IMR-90 (cell line): ENCODE measurements around the gene TMTC1. TPM values are rescaled to one million over a fixed set of nuclear protein-coding genes. Genes with fewer than 3 reads are reported as not detected.
A peak's percentile ranks its signal among the peaks of the same experiment; 100 is the strongest.

ENCODE experiments used
- ATAC-seq: fragments of 200-7000 bp; cut with Tn5 transposase; 2 replicates; pipeline ENCODE4 v1.9.1; 2020; ENCODE audit warnings: low read depth, mild to moderate bottlenecking, moderate library complexity
- BruUV-seq: library from RNA; stranded (reverse); fragments of 400-500 nt; replicated peaks from 2 replicates; lab custom pipeline; 2021; lab: Mats Ljungman, UMichigan
- CTCF ChIA-PET: fragments of 300-600 bp; formaldehyde crosslinking; extraction: SDS; loops from one replicate; lab custom pipeline; 2021; ENCODE audit warnings: antibody characterized with exemption; lab: Yijun Ruan, JAX
- POLR2A ChIA-PET: fragments of 300-600 bp; sonication (Branson Sonifier 250); formaldehyde crosslinking; loops from one replicate; lab custom pipeline; 2022; ENCODE audit warnings: antibody characterized with exemption; ENCODE audit not compliant: unreplicated experiment; lab: Charles Lee
- DNase-seq: peaks from one replicate; pipeline ENCODE4 v3.0.0; 2013
- H2AFZ ChIP-seq: replicated peaks from 2 replicates; pipeline ENCODE3; 2013; ENCODE audit warnings: low read length, mild to moderate bottlenecking; ENCODE audit not compliant: poor library complexity
- H2AK5ac ChIP-seq: 2 replicates; pipeline ENCODE4 v1.6.1; 2013; ENCODE audit warnings: low read depth, low read length, inconsistent platforms
- H2AK9ac ChIP-seq: replicated peaks from 2 replicates; pipeline ENCODE3; 2013; ENCODE audit warnings: mild to moderate bottlenecking, low read depth, low read length, moderate library complexity; ENCODE audit not compliant: poor library complexity
- H2BK120ac ChIP-seq: 2 replicates; pipeline ENCODE4 v1.6.1; 2013; ENCODE audit warnings: low read depth, low read length, inconsistent platforms
- H2BK15ac ChIP-seq: 3 replicates; pipeline ENCODE4 v1.6.1; 2013; ENCODE audit warnings: low read depth, low read length, inconsistent platforms
- H2BK20ac ChIP-seq: 2 replicates; pipeline ENCODE4 v1.6.1; 2013; ENCODE audit warnings: low read depth, mild to moderate bottlenecking, inconsistent platforms, low read length, moderate library complexity
- H2BK5ac ChIP-seq: 2 replicates; pipeline ENCODE4 v1.6.1; 2013; ENCODE audit warnings: mild to moderate bottlenecking, low read depth, low read length, inconsistent platforms; ENCODE audit not compliant: poor library complexity, severe bottlenecking
- H3K14ac ChIP-seq: replicated peaks from 2 replicates; pipeline ENCODE4 v1.6.1; 2013; ENCODE audit warnings: low read depth, low read length, inconsistent platforms
- H3K18ac ChIP-seq: 2 replicates; pipeline ENCODE4 v1.6.1; 2013; ENCODE audit warnings: low read depth, low read length, control low read depth
- H3K23ac ChIP-seq: 2 replicates; pipeline ENCODE4 v1.6.1; 2013; ENCODE audit warnings: low read depth, low read length, inconsistent platforms
- H3K27ac ChIP-seq: 2 replicates; pipeline ENCODE4 v1.5.1; 2013; ENCODE audit warnings: mild to moderate bottlenecking, control low read depth, low read length; ENCODE audit not compliant: insufficient read depth
- H3K27me3 ChIP-seq: 2 replicates; pipeline ENCODE4 v1.6.1; 2013; ENCODE audit warnings: low read length; ENCODE audit not compliant: control insufficient read depth, insufficient read depth
- H3K36me3 ChIP-seq: 2 replicates; pipeline ENCODE4 v1.6.1; 2013; ENCODE audit warnings: low read length, mixed read lengths; ENCODE audit not compliant: control insufficient read depth, insufficient read depth
- H3K4ac ChIP-seq: 2 replicates; pipeline ENCODE4 v1.6.1; 2013; ENCODE audit warnings: low read depth, low read length, inconsistent platforms
- H3K4me1 ChIP-seq: 2 replicates; pipeline ENCODE4 v1.6.1; 2013; ENCODE audit warnings: low read length, mixed read lengths; ENCODE audit not compliant: control insufficient read depth, insufficient read depth
- H3K4me2 ChIP-seq: 2 replicates; pipeline ENCODE4 v1.6.1; 2013; ENCODE audit warnings: low read depth, mild to moderate bottlenecking, control low read depth, low read length, moderate library complexity
- H3K4me3 ChIP-seq: 2 replicates; pipeline ENCODE4 v1.5.1; 2013; ENCODE audit warnings: low read depth, mild to moderate bottlenecking, control low read depth, low read length, moderate library complexity; ENCODE audit not compliant: insufficient read depth
- H3K56ac ChIP-seq: 2 replicates; pipeline ENCODE4 v1.6.1; 2013; ENCODE audit warnings: low read length, inconsistent platforms; ENCODE audit not compliant: insufficient read depth; ENCODE audit errors: extremely low read depth
- H3K79me1 ChIP-seq, 2 experiments: 2 replicates each; pipeline ENCODE4 v1.6.1; 2013; ENCODE audit warnings: low read length in 2 of 2, inconsistent platforms in 1 of 2, low read depth in 1 of 2
- H3K9ac ChIP-seq: 2 replicates; pipeline ENCODE4 v1.6.1; 2013; ENCODE audit warnings: low read depth, low read length, control low read depth
- H3K9me1 ChIP-seq: 2 replicates; pipeline ENCODE4 v1.6.1; 2013; ENCODE audit warnings: low read length, inconsistent platforms; ENCODE audit not compliant: insufficient read depth
- H3K9me3 ChIP-seq: 2 replicates; pipeline ENCODE4 v1.6.1; 2013; ENCODE audit warnings: low read length; ENCODE audit not compliant: control insufficient read depth, insufficient read depth
- H4K20me1 ChIP-seq: 2 replicates; pipeline ENCODE4 v1.6.1; 2013; ENCODE audit warnings: low read length, inconsistent platforms; ENCODE audit not compliant: insufficient read depth
- H4K5ac ChIP-seq: 2 replicates; pipeline ENCODE4 v1.6.1; 2013; ENCODE audit warnings: mild to moderate bottlenecking, low read depth, low read length, control low read depth
- H4K8ac ChIP-seq, 2 experiments: 2 replicates each; pipeline ENCODE4 v1.6.1; 2013; ENCODE audit warnings: low read depth in 2 of 2, low read length in 2 of 2, control low read depth in 1 of 2, inconsistent platforms in 1 of 2
- H4K91ac ChIP-seq: 2 replicates; pipeline ENCODE4 v1.6.1; 2013; ENCODE audit warnings: low read depth, low read length, inconsistent platforms; ENCODE audit not compliant: insufficient read depth
- CEBPB ChIP-seq: IDR thresholded peaks from 2 replicates; pipeline ENCODE4 v1.6.1; 2012; ENCODE audit warnings: low read depth, low read length, improper control_type of control experiment
- CHD1 ChIP-seq: IDR thresholded peaks from 2 replicates; pipeline ENCODE4 v1.6.1; 2012; ENCODE audit warnings: low read depth, low read length, improper control_type of control experiment
- CTCF ChIP-seq: conservative IDR thresholded peaks from 2 replicates; pipeline ENCODE4 v1.5.1; 2012; ENCODE audit warnings: mild to moderate bottlenecking, low read depth, low read length, improper control_type of control experiment
- MAFK ChIP-seq: IDR thresholded peaks from 2 replicates; pipeline ENCODE4 v1.6.1; 2012; ENCODE audit warnings: low read depth, low read length, improper control_type of control experiment
- MAZ ChIP-seq: IDR thresholded peaks from 2 replicates; pipeline ENCODE4 v1.6.1; 2012; ENCODE audit warnings: low read depth, mild to moderate bottlenecking, low read length, improper control_type of control experiment, moderate library complexity, borderline replicate concordance
- NFE2L2 ChIP-seq: fragments of 150-350 bp; IDR thresholded peaks from 2 replicates; pipeline ENCODE4 v1.6.1; 2016; ENCODE audit warnings: low read depth, mild to moderate bottlenecking, low read length
- POLR2A ChIP-seq: IDR thresholded peaks from 2 replicates; pipeline ENCODE4 v1.6.1; 2012; ENCODE audit warnings: mild to moderate bottlenecking, low read depth, low read length
- RCOR1 ChIP-seq: IDR thresholded peaks from 2 replicates; pipeline ENCODE4 v1.6.1; 2012; ENCODE audit warnings: mild to moderate bottlenecking, low read length, improper control_type of control experiment; ENCODE audit not compliant: insufficient replicate concordance
- RFX5 ChIP-seq: IDR thresholded peaks from 2 replicates; pipeline ENCODE4 v1.8.0; 2012; ENCODE audit warnings: low read depth, mild to moderate bottlenecking, low read length, moderate library complexity
- SMC3 ChIP-seq: fragments of 150-350 bp; IDR thresholded peaks from 2 replicates; pipeline ENCODE4 v1.6.1; 2016; ENCODE audit warnings: low read depth, mild to moderate bottlenecking, antibody characterized with exemption, low read length, moderate library complexity
- WGBS, 2 experiments: methylation state at CpG; one replicate each; pipeline versions ENCODE4 v1.1.5 to v1.1.7; 2013; ENCODE audit warnings: missing lambda C conversion rate in 2 of 2; ENCODE audit not compliant: insufficient read length in 1 of 2; ENCODE audit errors: extremely low coverage in 2 of 2; 5-methylcytosine and 5-hydroxymethylcytosine counted together
- dilution Hi-C: fragments of 300-500 bp; cut with HindIII; formaldehyde crosslinking; loops from one replicate; pipeline ENCODE4 v1.14.3; 2018; ENCODE audit warnings: low sequenced_read_pairs; ENCODE audit not compliant: unreplicated experiment
- in situ Hi-C: fragments of 300-500 bp; cut with MboI; formaldehyde crosslinking; loops from 3 replicates; pipeline ENCODE4 v1.14.3; 2019; ENCODE audit warnings: low sequenced_read_pairs, inconsistent platforms, mixed read lengths
- intact Hi-C: fragments of 100-400 bp; cut with micrococcal nuclease; formaldehyde crosslinking; loops from 2 replicates; pipeline ENCODE4 v1.10.0; 2022
- polyA plus RNA-seq, 3 experiments: library from polyadenylated mRNA; depleted of rRNA; stranded (reverse); fragments of >200 nt; gene quantifications; 2 replicates each; pipeline ENCODE4 v1.2.3, GENCODE V29; 2012; ENCODE audit warnings: low replicate concordance in 1 of 3
- total RNA-seq: library from RNA; depleted of rRNA; stranded (reverse); fragments of >200 nt; gene quantifications from 2 replicates; pipeline ENCODE4 v1.2.3, GENCODE V29; 2012
- TF ChIP-seq, protein P1 (sequence below): fragments of 150-350 bp; IDR thresholded peaks from 2 replicates; pipeline ENCODE4 v1.6.1; 2017; ENCODE audit warnings: mild to moderate bottlenecking, antibody characterized with exemption, low read length, low read depth
- TF ChIP-seq, protein P2 (sequence below): fragments of 150-350 bp; IDR thresholded peaks from 2 replicates; pipeline ENCODE4 v1.6.1; 2016; ENCODE audit warnings: low read depth, mild to moderate bottlenecking, low read length, moderate library complexity, borderline replicate concordance

TMTC1 gene
- total and polyA plus RNA-seq, 2 of the 4 experiments (the other 2 are of a cell fraction), result 12.5 to 36.4 TPM

GRCh38 chr12:29561664-29562071, 222.1 kb downstream of the TMTC1 start:
- Histone ChIP-seq H4K5ac (no peak overlapping the region), H3K4me2 (no peak overlapping the region), H3K79me1 (peaks cover 0 to 4% of the 10 kb centered on the region in 2 experiments; a peak in 1 of 4 replicates), H2BK15ac (no peak overlapping the region), H3K4me3 (no peak overlapping the region), H2BK120ac (peak overlapping the region; percentile 88; the same call in 1 of the 2 replicates), H2BK20ac (peak overlapping the region; percentile 58; the same call in 1 of the 2 replicates), H4K20me1 (no peaks in the 10 kb centered on the region), H3K9ac (no peak overlapping the region), H2AFZ (no peak overlapping the region), H2BK5ac (peak overlapping the region; percentile 56), H3K27ac (no peak overlapping the region), H3K9me1 (peaks cover 18% of the 10 kb centered on the region), H4K8ac (no peak overlapping the region; a peak in 1 of 4 replicates), H3K9me3 (no peaks in the 10 kb centered on the region), H2AK5ac (no peak overlapping the region), H3K36me3 (peaks cover 17% of the 10 kb centered on the region; the same call in 1 of the 2 replicates), H3K23ac (no peak overlapping the region), H3K18ac (no peak overlapping the region), H4K91ac (no peak overlapping the region), H3K4me1 (peaks cover 11% of the 10 kb centered on the region), H3K14ac (no peak overlapping the region), H2AK9ac (no peak overlapping the region), H3K4ac (no peak overlapping the region), H3K56ac (no peak overlapping the region), H3K27me3 (no peaks in the 10 kb centered on the region)
- ATAC-seq (peak; percentile 22; the same call in 1 of the 2 replicates), DNase-seq (no peak)
- BruUV-seq, result no TSS peak
- ChIA-PET CTCF (interaction anchor here (1.6 kb wide), 1 partner anchor 11 kb away, joined by 3 read pairs; no protein-coding TSS in a partner anchor), POLR2A (interaction anchor here (0.5 to 0.6 kb wide), 2 partner anchors 12 to 1241 kb away, joined by 3 read pairs; no protein-coding TSS in a partner anchor)
- in situ Hi-C loops (no loop called here), intact Hi-C loops (no loop called here), dilution Hi-C loops (no loop called here)
- TF ChIP-seq, protein P1, sequence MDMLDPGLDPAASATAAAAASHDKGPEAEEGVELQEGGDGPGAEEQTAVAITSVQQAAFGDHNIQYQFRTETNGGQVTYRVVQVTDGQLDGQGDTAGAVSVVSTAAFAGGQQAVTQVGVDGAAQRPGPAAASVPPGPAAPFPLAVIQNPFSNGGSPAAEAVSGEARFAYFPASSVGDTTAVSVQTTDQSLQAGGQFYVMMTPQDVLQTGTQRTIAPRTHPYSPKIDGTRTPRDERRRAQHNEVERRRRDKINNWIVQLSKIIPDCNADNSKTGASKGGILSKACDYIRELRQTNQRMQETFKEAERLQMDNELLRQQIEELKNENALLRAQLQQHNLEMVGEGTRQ, result no peak
- TF ChIP-seq, protein P2, sequence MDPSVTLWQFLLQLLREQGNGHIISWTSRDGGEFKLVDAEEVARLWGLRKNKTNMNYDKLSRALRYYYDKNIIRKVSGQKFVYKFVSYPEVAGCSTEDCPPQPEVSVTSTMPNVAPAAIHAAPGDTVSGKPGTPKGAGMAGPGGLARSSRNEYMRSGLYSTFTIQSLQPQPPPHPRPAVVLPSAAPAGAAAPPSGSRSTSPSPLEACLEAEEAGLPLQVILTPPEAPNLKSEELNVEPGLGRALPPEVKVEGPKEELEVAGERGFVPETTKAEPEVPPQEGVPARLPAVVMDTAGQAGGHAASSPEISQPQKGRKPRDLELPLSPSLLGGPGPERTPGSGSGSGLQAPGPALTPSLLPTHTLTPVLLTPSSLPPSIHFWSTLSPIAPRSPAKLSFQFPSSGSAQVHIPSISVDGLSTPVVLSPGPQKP, result no peak
- TF ChIP-seq NFE2L2 (no peak), SMC3 (no peak), RCOR1 (no peak), MAFK (no peak), CEBPB (no peak), POLR2A (no peak), CHD1 (no peak), CTCF (no peak), RFX5 (no peak), MAZ (no peak)
- no CpG with 5 or more reads among the region's 3 CpGs for WGBS, 2 experiments
